GM21423 (cell line): ENCODE results near the gene ARNT2.

Experiments used
- ATAC-seq: cut with Tn5 transposase; IDR thresholded peaks from one replicate; pipeline ENCODE4 v1.9.1; 2021; ENCODE audit warnings: mild to moderate bottlenecking, moderate library complexity; ENCODE audit not compliant: unreplicated experiment

The ARNT2 gene

DNA sequence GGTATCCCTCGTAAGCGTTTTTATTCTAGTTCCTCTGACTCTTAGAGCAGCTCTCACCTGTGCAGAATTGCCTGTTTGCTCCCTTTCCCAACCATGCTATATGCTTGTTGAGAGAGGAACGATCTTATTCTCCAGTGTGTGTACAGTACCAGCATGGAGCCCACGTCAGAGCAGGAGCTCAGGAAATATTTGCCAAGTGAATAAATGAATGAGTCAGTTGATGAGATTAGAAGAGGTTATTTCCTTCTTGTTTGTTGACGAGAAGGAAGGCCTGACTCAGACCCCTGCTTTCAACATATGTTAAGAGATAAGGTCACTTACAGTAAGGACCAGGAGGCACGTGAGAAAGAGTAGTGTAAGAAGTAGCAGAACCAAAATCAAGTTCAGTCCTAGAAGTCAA lies 184.6 kb downstream of the ARNT2 start:
- no peak for ATAC-seq

DNA sequence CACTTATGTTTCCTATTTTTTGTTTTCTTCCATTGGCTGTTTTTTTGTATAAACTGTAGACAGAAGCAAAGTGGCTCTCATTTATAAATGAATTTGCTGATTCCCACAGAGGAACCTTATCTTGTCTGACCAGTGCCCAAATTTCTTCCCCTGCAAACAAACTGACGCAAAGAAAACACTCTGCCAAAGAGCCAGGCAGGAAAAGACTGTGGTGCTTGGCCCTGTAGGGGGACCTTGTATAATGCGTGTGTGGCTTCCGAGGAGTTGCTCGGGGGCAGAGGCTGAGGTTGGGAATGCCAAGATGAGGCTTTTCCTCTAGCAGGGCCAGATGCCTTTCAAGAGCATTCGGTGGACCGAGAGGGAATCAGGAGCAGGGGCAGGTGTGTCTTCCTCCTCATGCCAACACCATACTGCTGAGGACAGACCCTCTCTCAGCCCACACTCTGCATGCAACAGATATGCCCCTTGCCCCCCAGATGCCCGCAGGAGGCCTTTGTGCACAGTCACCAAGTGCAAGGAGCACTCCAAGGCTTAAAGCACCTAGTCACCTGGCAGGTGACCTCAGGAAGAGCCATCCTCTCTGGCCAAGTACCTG lies 186.7 kb downstream of the ARNT2 start:
- ATAC-seq: no peak

DNA sequence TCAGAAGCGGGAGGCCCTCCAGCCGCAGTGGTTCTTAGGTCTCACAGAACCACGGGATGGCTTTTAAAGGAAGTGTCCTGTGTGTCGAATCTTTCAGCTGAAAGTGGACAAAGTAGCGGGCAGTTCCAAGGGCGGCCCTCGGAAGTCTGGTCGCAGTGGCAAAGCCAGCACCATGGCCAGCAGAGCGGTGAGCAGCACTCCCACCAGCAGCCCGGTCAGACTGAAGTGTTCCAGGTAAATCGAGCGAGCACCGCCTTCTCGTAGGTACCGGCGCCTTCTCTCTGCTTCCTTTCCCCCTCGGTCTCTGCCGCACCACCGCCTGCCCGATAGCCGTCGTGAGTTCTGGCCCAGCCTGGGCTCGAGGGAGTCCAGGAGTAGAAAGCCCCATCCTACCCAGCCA lies 187.3 kb downstream of the ARNT2 start:
- no peak for ATAC-seq

DNA sequence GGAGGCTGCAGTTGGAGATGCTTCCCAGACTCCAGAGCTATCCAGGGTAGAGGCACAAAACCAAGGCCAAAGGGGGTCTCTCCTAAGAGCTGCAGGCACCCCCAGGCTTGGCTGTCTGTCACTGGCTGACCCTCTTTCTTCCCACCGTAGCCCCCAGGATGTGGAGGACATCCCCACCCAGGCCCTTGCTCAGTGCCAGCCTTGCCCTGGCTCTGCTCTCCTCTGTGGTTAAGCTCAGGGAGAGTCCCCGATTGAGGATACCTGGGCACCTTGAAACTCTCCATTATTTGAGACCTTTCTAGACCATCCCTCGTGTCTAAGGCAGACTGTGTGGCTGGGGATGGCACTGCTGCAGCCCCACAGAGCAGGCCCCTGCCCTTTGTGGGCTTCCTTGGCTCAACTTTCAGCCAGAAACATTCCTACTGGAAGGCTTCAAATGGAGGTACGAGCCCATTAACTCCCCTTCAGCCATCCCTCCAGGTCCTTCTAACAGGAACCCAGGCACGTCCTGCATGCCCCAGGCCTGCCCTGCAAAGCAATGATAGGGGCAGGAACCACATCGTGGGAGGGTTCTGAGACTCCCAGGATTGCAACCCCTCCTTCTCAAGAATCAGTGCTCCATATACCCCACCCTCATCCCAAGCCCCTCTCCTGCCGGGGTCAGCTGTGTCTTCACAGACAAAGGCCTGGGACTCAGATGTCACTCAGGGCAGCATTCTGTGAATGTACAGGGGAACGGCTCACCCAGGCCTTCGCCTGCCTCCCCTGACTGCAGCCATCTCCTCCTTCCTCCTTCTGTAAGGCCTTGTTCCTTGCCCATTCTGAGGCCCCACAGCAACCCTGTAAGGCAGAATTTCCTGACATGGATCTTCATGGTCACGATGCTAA lies 188.0 kb downstream of the ARNT2 start:
- no peak for ATAC-seq

DNA sequence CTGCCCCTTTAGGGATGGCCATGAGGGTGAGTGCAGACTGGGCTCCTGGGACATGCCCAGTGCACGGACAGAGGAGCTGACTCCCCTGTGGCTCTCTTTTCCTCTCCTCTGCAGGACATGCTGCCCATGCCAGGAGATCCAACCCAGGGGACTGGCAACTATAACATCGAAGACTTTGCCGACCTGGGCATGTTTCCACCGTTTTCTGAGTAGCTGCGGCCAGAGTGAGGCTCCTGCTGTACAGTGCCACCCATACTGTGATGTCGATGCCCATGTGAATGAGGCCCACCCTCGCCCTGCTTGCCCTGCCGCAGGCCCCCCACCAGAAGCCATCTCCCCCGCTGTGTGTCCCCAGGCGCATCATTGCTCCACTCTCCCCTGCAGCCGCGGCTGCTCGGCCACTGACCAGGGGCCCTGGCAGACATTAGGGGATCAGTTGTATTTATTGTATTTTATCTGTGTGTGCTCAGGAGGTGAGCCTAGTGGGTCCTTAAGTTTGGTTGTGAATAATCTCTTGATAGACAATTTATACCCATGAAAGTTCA lies 189.4 kb downstream of the ARNT2 start:
- ATAC-seq: no peak

DNA sequence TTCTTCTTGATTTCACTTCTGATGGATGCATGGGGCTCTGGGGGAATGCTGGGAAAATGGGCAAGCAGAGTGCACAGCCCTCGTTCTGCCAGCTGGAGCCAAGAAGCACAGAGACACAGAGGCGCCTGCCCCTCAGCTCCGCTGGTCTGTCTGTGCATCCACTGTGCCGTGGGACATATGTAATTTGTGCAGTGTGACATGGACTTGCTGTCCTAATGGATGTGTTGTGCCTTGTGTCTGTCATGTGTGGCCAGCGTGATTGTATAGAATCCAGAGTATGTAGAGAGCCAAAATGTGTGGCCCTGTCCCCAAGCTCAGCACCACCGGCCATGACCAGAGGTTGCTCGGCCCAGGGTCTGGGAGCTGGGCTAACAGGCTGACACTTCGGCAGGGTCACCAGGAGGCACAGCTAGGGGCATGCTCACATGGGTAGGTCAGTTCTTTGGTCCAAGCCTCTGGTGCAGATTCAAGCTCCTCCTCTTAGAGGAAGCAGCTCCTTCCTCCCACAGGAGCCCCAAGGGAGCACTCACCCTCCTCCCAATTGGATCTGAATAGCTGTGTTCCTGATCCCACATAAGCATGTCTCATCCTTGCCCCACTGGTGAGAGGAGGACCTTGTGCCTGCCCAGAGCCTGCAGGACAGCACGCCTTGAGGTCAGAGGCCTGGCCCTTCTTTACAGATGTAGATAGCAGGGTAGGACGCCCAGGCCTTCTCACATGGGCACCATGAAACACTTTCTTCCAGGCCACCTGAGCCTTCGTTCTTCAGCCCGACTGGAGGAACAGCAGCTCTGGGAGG lies 190.1 kb downstream of the ARNT2 start:
- ATAC-seq: no peak

DNA sequence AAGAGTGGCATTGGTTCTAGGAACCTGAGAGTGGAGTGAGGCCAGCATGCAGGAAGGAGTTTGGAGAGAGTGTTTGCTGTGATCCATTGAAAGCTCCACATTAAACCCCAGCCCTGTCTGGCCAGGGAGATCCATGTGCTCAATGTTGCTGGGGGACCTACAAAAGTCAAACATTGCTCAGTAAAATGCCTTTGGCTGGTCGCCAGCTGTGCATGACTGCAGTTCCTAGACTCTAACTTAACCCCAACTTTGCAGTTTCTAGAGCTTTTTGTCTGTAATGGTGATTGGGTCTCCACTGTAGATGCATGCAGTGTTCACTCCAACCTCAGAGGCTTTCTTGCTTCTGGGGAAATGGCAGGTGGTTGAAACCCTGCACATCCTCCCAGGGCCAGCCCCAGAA lies 191.2 kb downstream of the ARNT2 start:
- no peak for ATAC-seq

DNA sequence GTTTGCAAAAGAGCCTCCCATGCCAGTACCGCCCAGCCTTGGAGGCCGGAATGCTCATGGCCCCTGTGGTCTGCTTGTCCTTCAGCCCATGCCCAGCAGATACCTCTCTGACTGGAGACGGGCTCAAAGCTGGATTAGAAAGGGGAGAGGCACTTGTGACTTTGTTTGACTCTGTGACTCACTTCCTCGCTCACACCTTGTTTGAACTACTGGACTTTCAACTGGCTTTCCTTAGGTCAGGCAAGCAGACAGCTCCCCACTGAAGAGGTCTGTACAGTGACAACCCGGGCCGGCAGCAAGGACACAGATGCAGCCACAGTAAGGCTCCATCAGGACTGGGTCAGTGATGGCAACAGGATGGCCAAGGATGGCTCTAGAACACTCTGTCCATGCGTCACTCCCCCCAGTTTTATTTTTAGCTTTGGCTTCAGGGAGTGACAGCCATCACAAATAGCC lies 192.4 kb downstream of the ARNT2 start:
- no peak for ATAC-seq

DNA sequence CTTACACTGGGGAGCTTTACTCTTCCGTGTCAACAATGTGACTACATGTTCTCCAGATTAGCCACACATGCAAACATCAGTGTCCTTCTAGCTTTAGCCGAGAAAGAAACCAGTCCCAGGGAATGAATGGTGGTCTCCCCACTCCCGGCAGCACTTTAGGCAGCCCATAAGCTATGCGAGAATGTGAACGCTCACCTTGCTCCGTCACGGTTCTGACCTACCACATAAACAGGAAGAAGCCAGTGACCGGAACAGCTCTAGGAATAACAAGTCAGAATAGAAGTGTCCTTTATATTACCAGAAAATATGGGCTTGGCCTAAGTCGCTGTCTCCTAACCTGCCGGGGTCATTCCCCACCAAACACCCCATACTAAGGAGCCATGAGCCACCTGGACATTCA lies 192.9 kb downstream of the ARNT2 start:
- ATAC-seq: no peak

DNA sequence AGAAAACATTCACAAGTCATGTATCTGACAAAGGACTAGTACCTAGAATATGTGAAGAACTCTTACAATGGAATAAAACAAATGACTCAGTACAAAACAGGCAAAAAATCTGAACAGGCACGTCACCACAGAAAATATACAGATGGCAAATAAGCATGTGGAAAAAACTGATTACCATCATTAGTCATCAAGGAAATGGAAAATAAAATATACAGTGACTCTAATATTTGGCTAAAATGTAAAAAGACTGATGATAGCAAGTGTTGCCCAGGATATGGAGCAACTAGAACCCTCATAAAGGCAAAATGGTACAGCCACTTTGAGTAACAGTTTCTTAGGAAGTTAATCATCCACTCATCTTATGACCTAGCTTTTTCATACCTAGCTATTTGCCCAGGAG lies 195.2 kb downstream of the ARNT2 start:
- no peak for ATAC-seq

DNA sequence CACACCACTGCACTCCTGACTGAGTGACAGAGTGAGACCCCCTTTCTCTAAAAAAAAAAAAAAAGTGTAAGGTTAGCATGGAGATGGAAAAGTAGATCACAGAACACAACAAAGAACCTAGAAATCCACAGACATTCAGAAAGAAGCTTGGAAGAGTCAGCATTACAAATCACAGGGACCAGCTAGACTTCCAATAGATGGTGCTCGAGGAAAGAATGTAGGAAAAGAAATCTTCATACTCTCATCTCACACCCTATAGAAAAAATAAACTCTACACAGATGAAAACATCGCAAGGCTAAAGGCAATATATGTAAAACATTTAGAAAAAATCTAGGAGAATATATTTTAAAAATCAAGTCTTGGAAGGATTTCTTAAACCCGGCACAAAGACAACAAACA lies 196.4 kb downstream of the ARNT2 start:
- ATAC-seq: no peak

DNA sequence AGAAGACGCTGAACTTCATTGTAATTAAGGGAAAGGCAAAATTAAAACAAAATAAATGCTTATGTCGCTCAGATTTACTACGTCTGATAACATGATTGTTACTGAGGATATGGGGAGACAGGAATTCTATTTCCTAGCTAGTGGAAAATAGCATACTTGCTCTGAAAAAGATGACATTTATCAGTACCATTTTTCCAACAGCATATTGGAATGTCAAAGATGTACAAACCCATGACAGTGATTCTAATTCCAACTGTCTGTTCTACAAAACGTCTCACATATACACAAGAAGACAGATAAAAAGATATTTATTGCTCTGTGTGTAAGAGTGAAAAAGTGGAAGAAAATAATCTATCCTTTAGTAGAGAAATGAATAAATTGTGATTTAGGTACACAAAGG lies 197.1 kb downstream of the ARNT2 start:
- no peak for ATAC-seq

DNA sequence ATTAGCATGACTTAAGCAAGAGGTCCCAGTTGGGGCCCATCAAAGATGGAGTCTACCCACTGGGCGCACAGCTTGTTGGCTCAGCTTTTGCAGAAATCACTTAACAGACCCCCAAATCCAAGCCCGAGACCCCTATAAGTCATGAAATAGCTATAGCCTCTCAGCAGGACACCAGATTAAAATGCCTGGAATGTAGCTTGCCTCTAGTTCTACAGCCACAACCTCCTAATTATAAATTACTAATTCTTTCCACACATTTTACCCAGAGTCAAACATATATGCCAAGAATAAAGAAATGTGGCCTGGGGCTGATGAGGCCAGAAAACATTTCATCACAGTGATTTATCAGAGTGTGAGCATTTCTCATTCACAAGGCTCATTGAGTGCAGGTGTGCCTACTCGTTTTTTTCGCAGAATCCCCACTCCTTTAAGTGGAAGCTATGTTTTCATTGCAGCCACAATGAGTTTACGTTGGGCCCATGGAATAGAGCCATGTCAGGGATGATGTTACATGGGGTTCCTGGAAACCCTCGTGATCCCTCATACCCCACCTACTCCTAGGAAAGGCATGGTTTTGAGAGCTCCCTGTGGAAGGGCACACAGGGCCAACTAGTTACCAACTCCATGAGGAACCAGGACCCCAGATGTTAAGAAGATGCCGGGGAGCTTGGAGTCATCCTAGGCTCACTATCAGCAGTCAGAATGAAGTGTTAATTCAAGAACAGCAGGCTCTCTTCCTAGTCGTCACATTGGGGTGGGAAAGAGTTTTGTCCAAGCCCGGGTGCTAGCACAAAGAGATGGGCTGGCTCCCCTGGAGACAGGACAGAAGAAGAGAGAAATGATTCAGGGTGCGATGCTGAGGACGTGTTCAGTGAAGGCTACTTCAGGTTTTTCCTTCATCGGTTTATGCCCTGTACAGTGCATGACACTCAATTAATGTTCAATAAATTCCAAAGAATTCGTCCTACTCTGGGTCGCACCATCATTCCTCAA lies 200.7 kb downstream of the ARNT2 start:
- ATAC-seq: no peak

DNA sequence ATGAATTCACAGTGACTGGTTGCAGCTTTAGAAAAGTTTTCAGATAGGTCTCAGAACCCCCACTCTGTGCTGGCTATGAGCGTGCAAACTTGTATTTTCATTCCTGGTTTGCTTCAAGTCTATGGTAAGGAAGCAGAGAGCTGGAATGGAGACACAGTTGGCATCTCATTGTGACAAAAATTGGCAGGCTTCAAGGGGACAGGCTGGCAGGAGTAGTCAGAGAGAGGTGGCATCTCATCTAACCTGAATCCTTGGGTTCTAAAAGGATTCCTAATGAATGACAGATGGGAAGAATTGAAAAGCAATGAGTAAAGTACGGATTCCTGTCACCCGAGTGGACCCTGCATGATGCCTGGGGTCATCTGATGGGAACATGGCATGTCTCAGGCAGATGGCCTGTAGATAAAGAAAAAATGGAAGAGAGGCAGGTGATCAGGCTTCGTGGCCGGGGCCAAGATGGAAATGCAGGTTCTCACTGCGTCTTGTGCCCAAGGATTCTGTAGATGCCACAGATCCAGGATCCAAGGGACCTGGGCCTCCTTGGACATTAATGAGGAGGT lies 201.5 kb downstream of the ARNT2 start:
- no peak for ATAC-seq

DNA sequence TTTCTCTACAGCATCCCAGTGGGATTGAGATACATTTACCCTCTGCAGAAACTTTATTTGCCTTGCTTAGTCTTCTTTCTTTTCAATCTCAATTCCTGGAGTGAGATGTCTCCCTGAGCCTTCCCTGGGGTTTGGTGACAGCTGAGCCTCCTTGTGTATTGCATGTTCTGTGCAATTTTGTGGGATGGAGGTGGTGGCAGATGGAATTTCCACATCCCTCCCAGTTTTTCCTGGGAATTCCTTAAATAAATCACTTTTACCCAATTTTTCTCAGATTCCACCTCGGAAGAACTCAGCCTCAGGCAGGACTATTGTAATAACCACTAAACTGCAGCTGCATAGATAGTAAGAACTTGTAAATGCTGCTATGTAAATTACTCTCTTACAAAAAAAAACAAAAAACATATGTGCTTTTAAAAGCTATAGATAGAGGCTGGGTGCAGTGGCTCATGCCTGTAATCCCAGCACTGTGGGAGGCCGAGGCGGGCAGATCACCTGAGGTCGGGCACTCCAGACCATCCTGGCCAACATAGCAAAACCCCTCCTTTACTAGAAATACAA lies 202.4 kb downstream of the ARNT2 start:
- ATAC-seq: no peak

DNA sequence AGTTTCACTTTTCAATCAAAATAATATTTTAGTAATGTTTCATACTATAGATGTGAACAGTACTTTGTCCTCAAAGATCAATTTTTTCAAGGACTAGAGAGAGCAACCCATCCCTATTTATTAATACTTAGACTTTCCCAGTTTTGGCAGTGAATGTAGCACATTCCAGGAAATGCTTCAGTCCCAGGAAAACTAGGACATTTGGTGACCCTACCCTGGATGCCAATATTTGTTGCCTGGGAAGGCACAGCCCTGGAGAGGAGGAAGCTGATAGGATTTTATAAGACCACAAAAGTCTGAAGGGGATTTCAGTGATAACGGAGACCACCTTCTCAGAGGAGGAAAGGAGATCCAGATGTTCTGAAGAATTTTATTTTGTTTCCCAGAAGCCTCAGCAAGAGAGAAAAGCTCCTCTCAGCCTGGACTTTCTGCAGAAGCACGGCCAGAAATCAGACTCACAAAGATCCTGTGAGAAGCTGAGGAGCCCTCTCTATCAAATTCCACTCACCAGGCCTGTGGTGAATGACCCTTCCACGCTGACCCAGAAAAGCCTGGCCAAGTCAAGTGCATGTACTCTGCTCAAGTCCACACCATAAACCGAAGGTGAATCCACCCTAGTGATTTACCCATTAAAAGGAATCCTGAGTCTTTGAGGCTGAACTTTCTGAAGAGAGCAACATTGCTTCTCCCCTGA lies 203.3 kb downstream of the ARNT2 start:
- no peak for ATAC-seq

DNA sequence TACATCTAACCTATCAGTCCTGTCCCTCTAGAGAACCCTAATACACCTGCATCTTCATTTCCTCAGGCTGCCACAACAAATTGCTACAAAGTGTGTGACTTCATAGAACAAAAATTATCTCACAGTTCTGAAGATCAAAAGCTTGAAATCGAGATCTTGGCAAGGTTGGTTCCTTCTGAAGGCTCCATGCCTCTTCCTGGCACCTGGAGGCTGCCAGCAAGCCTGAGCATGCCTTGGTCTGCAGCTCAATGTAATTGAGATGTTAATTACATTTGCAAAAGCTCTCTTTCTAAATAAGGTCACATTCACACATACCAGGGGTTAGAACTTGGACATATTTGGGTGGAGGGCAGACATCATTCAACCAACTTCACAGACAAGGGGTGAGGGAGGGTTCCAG lies 204.5 kb downstream of the ARNT2 start:
- no peak for ATAC-seq

DNA sequence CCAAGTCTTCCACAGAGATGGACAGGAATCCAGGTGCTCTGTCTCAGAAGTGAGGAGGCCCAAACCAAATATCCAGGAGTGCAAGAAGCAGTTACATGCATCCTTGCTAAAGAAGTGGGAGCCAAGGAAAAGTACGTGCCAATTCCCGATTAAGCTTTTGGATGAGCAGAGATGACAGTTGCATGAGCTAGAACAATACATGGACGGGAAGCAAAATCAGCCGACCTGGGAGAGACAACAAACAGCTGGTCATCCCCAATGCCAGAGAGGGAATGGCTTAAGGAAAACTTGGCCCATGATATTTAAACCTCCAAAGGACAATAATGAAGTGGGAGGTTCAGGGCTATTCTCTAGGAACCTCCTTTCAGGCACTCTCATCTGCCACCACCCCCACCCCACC lies 204.9 kb downstream of the ARNT2 start:
- no peak for ATAC-seq

DNA sequence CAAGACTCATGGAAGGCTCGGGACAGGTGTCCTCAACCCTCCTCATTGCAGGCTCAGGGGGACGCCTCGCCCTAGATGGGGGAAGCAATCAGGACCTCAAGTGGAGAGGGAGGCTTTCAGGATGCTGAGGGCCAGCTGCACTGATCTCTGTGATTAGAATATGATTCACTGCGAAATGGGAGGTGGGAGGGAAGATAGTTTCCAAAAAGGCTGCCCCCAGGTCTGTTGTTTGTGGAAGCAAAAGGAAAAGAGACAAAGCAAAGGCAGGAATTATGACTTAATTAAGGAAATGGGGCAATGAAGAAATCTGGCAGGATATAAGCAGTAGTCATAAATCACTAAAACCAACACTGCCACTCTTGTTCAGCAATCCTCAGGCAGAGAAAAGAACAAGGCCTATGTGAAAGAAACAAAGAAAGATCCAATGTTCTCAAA lies 205.3 kb downstream of the ARNT2 start:
- ATAC-seq: no peak
